Neuronal stem cell (in vitro differentiated cells): ENCODE measurements around the gene PDE3B.

Source experiments
- DNase-seq: peaks from one replicate; pipeline ENCODE4 v3.0.0-alpha.2; 2013; ENCODE audit warnings: low spot score
- H2AFZ ChIP-seq: one replicate; pipeline ENCODE4 v1.6.1; 2013; ENCODE audit warnings: mild to moderate bottlenecking, low read length, inconsistent platforms
- H2AK5ac ChIP-seq: 2 replicates; pipeline ENCODE4 v1.6.1; 2013; ENCODE audit warnings: low read depth, mild to moderate bottlenecking, inconsistent platforms, low read length, moderate library complexity, mixed read lengths
- H2BK120ac ChIP-seq: 2 replicates; pipeline ENCODE4 v1.6.1; 2013; ENCODE audit warnings: low read depth, mild to moderate bottlenecking, inconsistent platforms, low read length, moderate library complexity, mixed read lengths
- H2BK12ac ChIP-seq: one replicate; pipeline ENCODE4 v1.6.1; 2013; ENCODE audit warnings: low read length, inconsistent platforms
- H2BK15ac ChIP-seq: 2 replicates; pipeline ENCODE4 v1.6.1; 2013; ENCODE audit warnings: mild to moderate bottlenecking, low read length, inconsistent platforms, mixed read lengths
- H2BK5ac ChIP-seq: one replicate; pipeline ENCODE4 v1.6.1; 2013; ENCODE audit warnings: inconsistent platforms, mild to moderate bottlenecking, low read length, moderate library complexity
- H3K14ac ChIP-seq: one replicate; pipeline ENCODE4 v1.6.1; 2013; ENCODE audit warnings: low read length, inconsistent platforms
- H3K18ac ChIP-seq: 2 replicates; pipeline ENCODE4 v1.6.1; 2013; ENCODE audit warnings: low read length, inconsistent platforms
- H3K23ac ChIP-seq: 2 replicates; pipeline ENCODE4 v1.6.1; 2013; ENCODE audit warnings: low read depth, mild to moderate bottlenecking, mixed read lengths, low read length, inconsistent platforms; ENCODE audit not compliant: poor library complexity
- H3K27ac ChIP-seq: replicated peaks from 3 replicates; pipeline ENCODE4 v1.5.1; 2013; ENCODE audit warnings: low read length, inconsistent platforms
- H3K27me3 ChIP-seq, 3 experiments: 2 replicates each; pipeline ENCODE4 v1.6.1; 2013; ENCODE audit warnings: low read length in 3 of 3, mild to moderate bottlenecking in 2 of 3, inconsistent platforms in 1 of 3, low read depth in 1 of 3, mixed read lengths in 1 of 3, moderate library complexity in 1 of 3; ENCODE audit not compliant: control insufficient read depth in 3 of 3, insufficient read depth in 3 of 3
- H3K36me3 ChIP-seq, 2 donors: replicated peaks in 1 of 2; 2 replicates each; pipeline ENCODE4 v1.6.1; 2013; ENCODE audit warnings: low read length in 2 of 2; ENCODE audit not compliant: control insufficient read depth in 2 of 2, insufficient read depth in 2 of 2
- H3K4ac ChIP-seq: 2 replicates; pipeline ENCODE4 v1.6.1; 2013; ENCODE audit warnings: inconsistent platforms, mild to moderate bottlenecking, low read length, moderate library complexity
- H3K4me1 ChIP-seq, 2 donors: 1 replicate in 1 of 2; 2 replicates in 1 of 2; pipeline ENCODE4 v1.6.1; 2013; ENCODE audit warnings: low read length in 2 of 2, low read depth in 1 of 2; ENCODE audit not compliant: control insufficient read depth in 2 of 2, insufficient read depth in 1 of 2
- H3K4me2 ChIP-seq: one replicate; pipeline ENCODE4 v1.6.1; 2013; ENCODE audit warnings: mild to moderate bottlenecking, low read length, inconsistent platforms; ENCODE audit not compliant: insufficient read depth, poor library complexity, severe bottlenecking
- H3K4me3 ChIP-seq, 2 donors: 2 replicates each; pipeline ENCODE4 v1.5.1; 2013; ENCODE audit warnings: low read length in 2 of 2, mild to moderate bottlenecking in 2 of 2, inconsistent platforms in 1 of 2, moderate library complexity in 1 of 2
- H3K79me1 ChIP-seq: one replicate; pipeline ENCODE4 v1.6.1; 2013; ENCODE audit warnings: low read depth, mild to moderate bottlenecking, inconsistent platforms, low read length, moderate library complexity
- H3K9ac ChIP-seq: one replicate; pipeline ENCODE4 v1.6.1; 2013; ENCODE audit warnings: mild to moderate bottlenecking, low read depth, low read length, inconsistent platforms; ENCODE audit not compliant: poor library complexity
- H3K9me3 ChIP-seq, 2 donors: replicated peaks in 1 of 2; 2 replicates each; pipeline versions ENCODE3 to v1.6.1; 2013; ENCODE audit warnings: low read length in 2 of 2, mild to moderate bottlenecking in 2 of 2, inconsistent platforms in 1 of 2, low read depth in 1 of 2, mixed read lengths in 1 of 2, moderate library complexity in 1 of 2; ENCODE audit not compliant: control insufficient read depth in 2 of 2, insufficient read depth in 1 of 2
- H4K8ac ChIP-seq: one replicate; pipeline ENCODE4 v1.6.1; 2013; ENCODE audit warnings: low read depth, mild to moderate bottlenecking, inconsistent platforms, low read length, moderate library complexity
- H4K91ac ChIP-seq: one replicate; pipeline ENCODE4 v1.6.1; 2013; ENCODE audit warnings: low read length, low read depth, mild to moderate bottlenecking, inconsistent platforms; ENCODE audit not compliant: poor library complexity
- WGBS, 2 donors: extraction: QIAGEN DNeasy Blood & Tissue Kit; methylation state at CpG; one replicate each; pipeline ENCODE4 v1.1.7; 2013; ENCODE audit warnings: missing lambda C conversion rate in 2 of 2, mixed read lengths in 1 of 2; ENCODE audit not compliant: insufficient read length in 2 of 2, insufficient replicate concordance in 1 of 2; ENCODE audit errors: extremely low coverage in 2 of 2; 5-methylcytosine and 5-hydroxymethylcytosine counted together

Gene PDE3B

GRCh38 chr11:14891143-14892035 is 247.8 kb downstream of the PDE3B start:
- no CpG with 5 or more reads among the region's 67 CpGs for WGBS, 2 donors
- peak overlapping the region; percentile 75 for H2BK15ac ChIP-seq
- H2BK12ac ChIP-seq = no peak overlapping the region
- H2BK5ac ChIP-seq = no peak overlapping the region
- DNase-seq = peak; percentile 88
- H3K36me3 ChIP-seq = no peaks in the 10 kb centered on the region
- H3K4me2 ChIP-seq = peak overlapping the region; percentile 69
- peak overlapping the region; percentile 98 for H2AFZ ChIP-seq
- H3K79me1 ChIP-seq = no peaks in the 10 kb centered on the region
- H3K9me3 ChIP-seq = peaks cover 0 to 6% of the 10 kb centered on the region in 2 donors
- H2AK5ac ChIP-seq = no peak overlapping the region
- H2BK120ac ChIP-seq = no peak overlapping the region
- no peaks in the 10 kb centered on the region for H3K27me3 ChIP-seq
- H3K9ac ChIP-seq = peak overlapping the region; percentile 56
- H3K4me1 ChIP-seq = no peaks in the 10 kb centered on the region
- H3K4ac ChIP-seq = no peak overlapping the region
- H3K18ac ChIP-seq = peak overlapping the region; percentile 84
- H3K14ac ChIP-seq = no peak overlapping the region
- peak overlapping the region; percentile 58 to 84 for H3K4me3 ChIP-seq
- no peak overlapping the region for H4K91ac ChIP-seq
- H3K27ac ChIP-seq = peak overlapping the region; percentile 4
- H4K8ac ChIP-seq = no peak overlapping the region
- H3K23ac ChIP-seq = peak overlapping the region; percentile 77

- H3K14ac ChIP-seq = no peak within 1 kb of the TSS
- peaks cover 0 to 6% of the 10 kb centered on the region in 2 donors for H3K9me3 ChIP-seq
- H3K9ac ChIP-seq = peak within 1 kb of the TSS; percentile 56
- no peaks in the 10 kb centered on the region for H3K79me1 ChIP-seq
- H3K23ac ChIP-seq = peak within 1 kb of the TSS; percentile 77
- peak; percentile 85 for DNase-seq
- peak within 1 kb of the TSS; percentile 98 for H2AFZ ChIP-seq
- H3K4me3 ChIP-seq = peak within 1 kb of the TSS; percentile 58 to 84
- H2AK5ac ChIP-seq = no peak within 1 kb of the TSS
- no peak within 1 kb of the TSS for H2BK120ac ChIP-seq
- no peak within 1 kb of the TSS for H4K91ac ChIP-seq
- peak within 1 kb of the TSS; percentile 4 for H3K27ac ChIP-seq
- no peaks in the 10 kb centered on the region for H3K4me1 ChIP-seq
- peak within 1 kb of the TSS; percentile 84 for H3K18ac ChIP-seq
- H3K27me3 ChIP-seq = no peaks in the 10 kb centered on the region
- no peak within 1 kb of the TSS for H3K4ac ChIP-seq
- peak within 1 kb of the TSS; percentile 75 for H2BK15ac ChIP-seq
- H3K4me2 ChIP-seq = peak within 1 kb of the TSS; percentile 69
- H4K8ac ChIP-seq = no peak within 1 kb of the TSS
- H3K36me3 ChIP-seq = no peaks in the 10 kb centered on the region
- WGBS, 2 donors = no CpG with 5 or more reads among the region's 36 CpGs
- H2BK12ac ChIP-seq = no peak within 1 kb of the TSS
- H2BK5ac ChIP-seq = no peak within 1 kb of the TSS
These were observed 248.5 kb downstream of the PDE3B start, which contains the start of gene CYP2R1 for GRCh38 chr11:14892036-14892556. TSS of gene CYP2R1 (minus strand) at chr11:14892231. CDS start at chr11:14892205, 26 bp downstream.

DNA sequence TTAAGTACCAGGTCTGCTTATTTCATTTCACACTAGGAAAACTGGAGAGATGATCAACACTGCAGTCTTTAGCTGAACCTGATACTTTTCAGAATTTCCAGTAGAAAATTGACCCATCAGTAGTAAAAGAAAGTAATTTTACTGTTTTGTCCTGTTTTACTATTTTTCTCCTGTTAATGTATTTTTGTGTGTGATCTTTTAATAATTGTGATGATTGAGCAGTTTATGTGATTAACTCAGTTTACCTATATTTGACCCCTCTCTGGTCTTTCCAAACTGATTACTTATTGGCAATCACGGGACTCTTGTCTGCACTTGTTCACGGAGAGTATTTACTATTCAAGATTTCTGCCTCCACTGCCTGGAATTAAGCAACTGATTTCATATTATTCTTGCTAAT is 249.0 kb downstream of the PDE3B start:
- H3K4ac ChIP-seq = no peak overlapping the region
- H3K9ac ChIP-seq = no peak overlapping the region
- DNase-seq = no peak
- no peak overlapping the region for H4K8ac ChIP-seq
- no peak overlapping the region for H2AK5ac ChIP-seq
- H3K4me3 ChIP-seq = peak overlapping the region in 1 of 2 donors; percentile 58
- no peak overlapping the region for H4K91ac ChIP-seq
- H3K18ac ChIP-seq = no peak overlapping the region
- H3K4me1 ChIP-seq = no peaks in the 10 kb centered on the region
- H2BK15ac ChIP-seq = no peak overlapping the region
- no CpG with 5 or more reads among the region's 2 CpGs for WGBS, 2 donors
- H3K27ac ChIP-seq = no peak overlapping the region
- H3K14ac ChIP-seq = no peak overlapping the region
- peaks cover 0 to 6% of the 10 kb centered on the region in 2 donors for H3K9me3 ChIP-seq
- peak overlapping the region; percentile 98 for H2AFZ ChIP-seq
- no peaks in the 10 kb centered on the region for H3K79me1 ChIP-seq
- no peaks in the 10 kb centered on the region for H3K27me3 ChIP-seq
- no peak overlapping the region for H2BK12ac ChIP-seq
- no peaks in the 10 kb centered on the region for H3K36me3 ChIP-seq
- no peak overlapping the region for H2BK5ac ChIP-seq
- H3K23ac ChIP-seq = no peak overlapping the region
- peak overlapping the region; percentile 34 for H3K4me2 ChIP-seq
- no peak overlapping the region for H2BK120ac ChIP-seq
